Measurements from ENCODE around the gene IMMP2L. TPM values are rescaled to one million over a fixed set of nuclear protein-coding genes. Genes with fewer than 3 reads are reported as not detected.

Gene IMMP2L
- total and polyA plus RNA-seq, 2 of the 13 experiments (the other 11 are each of a cell fraction or from before 2014, with no cell fraction given): 7.8 to 16.9 TPM

DNA sequence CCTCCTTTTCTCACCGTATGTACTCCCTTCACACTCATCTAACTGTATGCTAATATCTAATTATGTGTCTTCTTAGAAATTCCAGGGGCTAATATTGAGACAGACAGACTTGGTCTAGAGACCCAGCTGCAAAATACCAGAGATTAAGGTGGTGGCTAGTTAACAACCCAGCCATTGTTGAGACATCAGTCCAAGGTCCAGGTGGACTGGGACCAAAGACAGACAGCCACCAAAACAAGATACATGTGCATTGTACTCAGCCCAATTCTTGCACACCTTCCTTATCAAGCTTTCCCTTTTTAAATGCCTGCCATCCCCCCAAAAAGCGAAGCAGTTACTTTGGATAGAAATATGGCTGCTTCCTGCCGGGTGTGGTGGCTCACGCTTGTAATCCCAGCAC, 514.7 kb downstream of the IMMP2L start (continued):
- no peak for TF ChIP-seq ZMAT3 (CRISPR knock-in tag; conservative IDR thresholded peaks at IDR 0.05)

- H3K4me2 ChIP-seq (ENCODE audit: low read depth, low read length): no peak overlapping the region
- no peak overlapping the region for H2AFZ ChIP-seq (ENCODE audit: low read length)
- no peaks in the 10 kb centered on the region for H3K36me3 ChIP-seq (replicated peaks in 1 of 2; ENCODE audit: control insufficient read depth in 1 of 2, insufficient read depth in 2 of 2, low read length in 2 of 2)
- intact Hi-C loops (cut with micrococcal nuclease; ENCODE audit: unreplicated experiment) (no loop called here), in situ Hi-C loops (cut with HindIII; ENCODE audit: extremely low pct_ligation_motif_present, low pct_unique_long_range_greater_than_20kb) (no loop called here)
- H3K27me3 ChIP-seq (ENCODE audit: control insufficient read depth in 1 of 2, insufficient read depth in 2 of 2, low read length in 2 of 2): no peaks in the 10 kb centered on the region
- H3K9me3 ChIP-seq (ENCODE audit: low read length): no peaks in the 10 kb centered on the region
- H4K20me1 ChIP-seq (ENCODE audit: insufficient read depth, low read length): no peaks in the 10 kb centered on the region
- DNase-seq (ENCODE audit: low spot score): no peak
- no peak overlapping the region for H3K4me3 ChIP-seq (replicated peaks in 1 of 3; ENCODE audit: insufficient read depth in 1 of 3, low read depth in 2 of 3, low read length in 3 of 3)
- CTCF ChIA-PET (ENCODE audit: low intra/inter-chr PET ratio, low total read pairs): no interaction called here
- BruUV-seq (replicated peaks): no TSS peak
- H3K4me1 ChIP-seq (ENCODE audit: insufficient read depth, low read length): peaks cover 20% of the 10 kb centered on the region
- no peaks in the 10 kb centered on the region for H3K79me2 ChIP-seq (ENCODE audit: insufficient read depth, low read length)
- FAIRE-seq: no peak
- POLR2A ChIA-PET: no interaction called here
- no peak for TF ChIP-seq ZBTB1 (CRISPR knock-in tag; IDR thresholded peaks at IDR 0.05; ENCODE audit: borderline replicate concordance)
- no peak for TF ChIP-seq ZBTB20 (CRISPR knock-in tag; IDR thresholded peaks at IDR 0.05; ENCODE audit: borderline replicate concordance, low read depth)
- TF ChIP-seq DBP (CRISPR knock-in tag; IDR thresholded peaks at IDR 0.05; ENCODE audit: not compliant biosample characterization): no peak
- no peak for TF ChIP-seq ZNF737 (CRISPR knock-in tag; IDR thresholded peaks at IDR 0.05; ENCODE audit: borderline replicate concordance)
- TF ChIP-seq XBP1 (CRISPR knock-in tag; IDR thresholded peaks at IDR 0.05): no peak
- TF ChIP-seq ZNF564 (CRISPR knock-in tag; IDR thresholded peaks at IDR 0.05): no peak
- TF ChIP-seq FOXP1 (IDR thresholded peaks at IDR 0.05): no peak
- TF ChIP-seq FOXP1 (CRISPR knock-in tag; IDR thresholded peaks at IDR 0.05): no peak
- H3K27ac ChIP-seq (ENCODE audit: extremely low read length, insufficient read depth, low read length): no peak overlapping the region
- no peak for ATAC-seq
- no peak overlapping the region for H3K9ac ChIP-seq (ENCODE audit: insufficient read depth, low read depth, low read length)
These were observed 516.8 kb downstream of the IMMP2L start for GRCh38 chr7:111045449-111045848.

All from HepG2 (cell line).